HG03442 (cell line): Measurements from ENCODE around the gene SEMA4B.
"Not testable (repeated sequence)": the region's sequence is repeated elsewhere in the genome, so short reads cannot be mapped to it uniquely, and the experiment has no call there.

Experiments
- ATAC-seq: cut with Tn5 transposase; IDR thresholded peaks from one replicate; pipeline ENCODE4 v1.9.1; 2021; ENCODE audit warnings: mild to moderate bottlenecking, moderate library complexity; ENCODE audit not compliant: unreplicated experiment

Gene SEMA4B, protein sequence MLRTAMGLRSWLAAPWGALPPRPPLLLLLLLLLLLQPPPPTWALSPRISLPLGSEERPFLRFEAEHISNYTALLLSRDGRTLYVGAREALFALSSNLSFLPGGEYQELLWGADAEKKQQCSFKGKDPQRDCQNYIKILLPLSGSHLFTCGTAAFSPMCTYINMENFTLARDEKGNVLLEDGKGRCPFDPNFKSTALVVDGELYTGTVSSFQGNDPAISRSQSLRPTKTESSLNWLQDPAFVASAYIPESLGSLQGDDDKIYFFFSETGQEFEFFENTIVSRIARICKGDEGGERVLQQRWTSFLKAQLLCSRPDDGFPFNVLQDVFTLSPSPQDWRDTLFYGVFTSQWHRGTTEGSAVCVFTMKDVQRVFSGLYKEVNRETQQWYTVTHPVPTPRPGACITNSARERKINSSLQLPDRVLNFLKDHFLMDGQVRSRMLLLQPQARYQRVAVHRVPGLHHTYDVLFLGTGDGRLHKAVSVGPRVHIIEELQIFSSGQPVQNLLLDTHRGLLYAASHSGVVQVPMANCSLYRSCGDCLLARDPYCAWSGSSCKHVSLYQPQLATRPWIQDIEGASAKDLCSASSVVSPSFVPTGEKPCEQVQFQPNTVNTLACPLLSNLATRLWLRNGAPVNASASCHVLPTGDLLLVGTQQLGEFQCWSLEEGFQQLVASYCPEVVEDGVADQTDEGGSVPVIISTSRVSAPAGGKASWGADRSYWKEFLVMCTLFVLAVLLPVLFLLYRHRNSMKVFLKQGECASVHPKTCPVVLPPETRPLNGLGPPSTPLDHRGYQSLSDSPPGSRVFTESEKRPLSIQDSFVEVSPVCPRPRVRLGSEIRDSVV

DNA sequence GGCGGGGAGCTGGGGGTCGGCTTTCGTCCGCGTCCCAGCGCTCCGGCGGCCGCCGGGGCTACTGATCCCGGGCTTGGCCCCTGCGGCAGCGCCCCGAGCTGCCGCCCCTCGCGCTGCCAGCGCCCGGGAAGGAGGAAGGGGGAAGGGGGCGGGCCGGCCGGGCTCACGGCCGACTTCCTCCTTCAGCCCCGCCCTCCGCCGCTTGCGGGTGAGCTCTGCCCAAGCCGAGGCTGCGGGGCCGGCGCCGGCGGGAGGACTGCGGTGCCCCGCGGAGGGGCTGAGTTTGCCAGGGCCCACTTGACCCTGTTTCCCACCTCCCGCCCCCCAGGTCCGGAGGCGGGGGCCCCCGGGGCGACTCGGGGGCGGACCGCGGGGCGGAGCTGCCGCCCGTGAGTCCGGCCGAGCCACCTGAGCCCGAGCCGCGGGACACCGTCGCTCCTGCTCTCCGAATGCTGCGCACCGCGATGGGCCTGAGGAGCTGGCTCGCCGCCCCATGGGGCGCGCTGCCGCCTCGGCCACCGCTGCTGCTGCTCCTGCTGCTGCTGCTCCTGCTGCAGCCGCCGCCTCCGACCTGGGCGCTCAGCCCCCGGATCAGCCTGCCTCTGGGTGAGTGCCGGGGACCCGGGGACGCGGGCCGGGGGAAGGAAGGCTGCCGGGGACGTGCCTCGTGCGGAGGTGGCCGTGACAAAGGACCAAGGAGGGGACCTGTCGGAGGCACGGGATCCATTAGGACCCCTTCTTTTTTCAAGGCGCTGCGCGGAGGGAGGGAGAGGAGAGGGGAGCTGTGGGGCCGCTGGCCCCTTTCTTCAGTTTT, at the start of gene SEMA4B:
Gene SEMA4B, plus strand, starts transcription at position 201 of the 814 bp plus-strand sequence. Its CDS starts 249 bp downstream, at position 450.
- peak; percentile 65 for ATAC-seq

DNA sequence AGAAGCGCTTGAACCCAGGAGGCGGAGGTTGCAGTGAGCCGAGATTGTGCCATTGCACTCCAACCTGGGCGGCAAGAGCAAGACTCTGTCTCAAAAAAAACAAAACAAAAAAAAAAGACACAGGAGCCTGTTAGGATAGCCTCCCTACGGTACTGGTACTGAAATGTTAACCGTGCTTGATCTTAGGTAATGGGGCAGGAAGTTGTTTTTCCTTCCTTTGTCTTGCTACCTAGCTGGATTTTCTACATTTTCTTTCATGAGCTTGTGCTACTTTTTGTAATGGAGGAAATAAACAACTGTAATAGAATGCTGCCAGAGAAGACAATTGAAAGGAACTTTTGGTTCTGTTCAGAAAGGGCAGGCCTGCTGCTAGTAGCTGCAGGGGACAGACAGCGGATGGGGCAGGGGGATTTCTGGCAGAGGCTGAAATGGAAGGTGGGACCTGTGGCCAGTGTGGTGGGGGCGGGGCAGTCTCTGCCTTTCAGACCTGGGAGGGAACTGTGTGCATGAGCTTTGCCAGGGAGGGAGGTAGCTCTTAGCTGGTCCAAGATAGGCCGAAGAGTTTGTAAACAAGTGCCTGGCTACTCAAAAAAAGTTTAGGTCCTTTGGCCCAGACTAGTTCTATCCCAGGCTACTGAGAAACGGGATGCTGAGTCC, 49.0 kb upstream of the SEMA4B start:
- ATAC-seq: no peak

DNA sequence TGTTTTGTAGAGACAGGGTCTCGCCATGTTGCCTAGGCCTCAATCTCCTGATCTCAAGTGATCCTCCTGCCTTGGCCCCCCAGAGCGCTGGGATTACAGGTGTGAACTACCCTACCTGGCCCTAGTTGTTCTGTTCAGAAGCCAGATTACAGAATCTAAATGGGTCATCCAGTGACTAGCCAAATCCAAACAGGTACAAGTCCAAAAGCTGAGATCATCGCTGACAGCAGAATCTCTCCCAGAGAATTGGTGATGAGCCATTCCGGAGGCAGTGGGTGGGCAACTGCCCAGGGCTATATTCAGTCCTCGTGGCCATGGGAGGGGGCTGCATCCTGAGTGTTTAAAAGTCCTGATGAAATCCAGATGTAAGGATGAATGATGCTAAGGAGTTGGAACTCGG, 47.5 kb upstream of the SEMA4B start:
- no peak for ATAC-seq

DNA sequence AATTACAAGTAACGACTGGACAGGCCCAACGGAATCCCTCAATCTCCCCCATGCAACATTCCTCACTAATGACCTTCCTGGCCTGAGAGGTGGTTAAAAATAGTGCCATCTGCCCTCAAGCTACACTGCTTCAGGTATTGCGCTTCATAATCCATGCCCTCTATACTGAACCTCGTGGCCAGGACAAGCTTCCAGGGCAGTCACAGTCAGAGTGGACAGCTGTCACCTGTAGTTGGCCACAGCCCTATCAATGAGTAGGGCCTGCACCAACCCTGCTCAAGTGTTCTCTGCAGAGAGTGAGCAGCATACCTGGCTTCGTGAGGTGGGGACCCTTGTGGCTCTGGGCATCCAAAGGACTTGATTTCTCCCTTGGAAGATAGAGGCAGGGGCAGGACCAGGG, 46.9 kb upstream of the SEMA4B start:
- ATAC-seq: no peak

DNA sequence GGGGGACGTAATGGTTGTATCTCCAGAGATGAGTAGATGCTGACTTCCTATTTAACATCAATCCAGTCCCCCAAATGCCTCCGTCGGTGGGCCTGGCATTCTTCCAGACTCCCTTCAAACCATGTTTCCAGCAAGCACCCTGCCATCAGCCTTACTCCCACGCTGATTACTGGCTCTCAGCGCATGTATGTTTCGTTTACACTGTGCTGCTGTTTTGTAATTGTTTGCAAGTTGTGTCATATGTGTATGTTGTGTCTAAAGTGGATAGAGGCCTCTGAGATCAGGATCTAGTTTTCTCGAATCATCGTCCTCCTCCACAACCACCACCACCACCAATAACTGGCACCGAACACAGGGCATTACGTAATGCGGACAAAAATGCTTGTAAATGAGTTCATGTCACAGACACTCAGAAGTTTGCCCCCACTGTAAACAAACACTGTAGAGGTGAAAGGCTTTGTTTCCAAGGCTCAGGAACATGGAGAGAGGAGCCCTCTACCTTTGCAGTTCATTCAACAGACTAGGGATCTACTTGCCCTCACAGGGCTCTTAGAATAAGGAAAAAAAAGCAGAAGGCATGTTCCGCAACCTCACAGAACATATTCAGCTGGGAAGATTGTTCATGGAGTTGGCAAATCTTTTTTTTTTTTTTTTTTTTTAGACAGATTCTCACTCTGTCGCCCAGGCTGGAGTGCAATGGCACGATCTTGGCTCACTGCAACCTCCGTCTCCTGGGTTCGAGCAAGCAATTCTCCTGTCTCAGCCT, 46.1 kb upstream of the SEMA4B start:
- ATAC-seq: no peak

DNA sequence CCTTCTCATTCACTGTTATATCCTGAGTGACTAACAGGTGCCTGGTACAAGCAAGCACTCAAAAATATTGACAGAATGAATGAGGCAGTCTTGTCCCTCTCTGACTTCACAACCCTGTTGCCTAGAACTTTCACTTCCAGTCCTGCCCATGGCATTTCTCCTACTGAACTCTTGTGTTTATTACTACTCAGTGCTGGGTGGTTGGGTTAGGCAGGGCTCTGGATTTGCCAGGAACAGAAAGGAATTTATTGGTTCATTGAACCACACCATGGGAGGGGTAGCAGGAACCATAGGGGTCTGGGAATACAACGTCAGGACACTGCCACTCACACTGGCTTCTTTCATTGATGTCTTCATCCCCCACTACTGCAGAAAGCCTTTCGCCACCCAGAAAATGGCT, 41.9 kb upstream of the SEMA4B start:
- no peak for ATAC-seq

DNA sequence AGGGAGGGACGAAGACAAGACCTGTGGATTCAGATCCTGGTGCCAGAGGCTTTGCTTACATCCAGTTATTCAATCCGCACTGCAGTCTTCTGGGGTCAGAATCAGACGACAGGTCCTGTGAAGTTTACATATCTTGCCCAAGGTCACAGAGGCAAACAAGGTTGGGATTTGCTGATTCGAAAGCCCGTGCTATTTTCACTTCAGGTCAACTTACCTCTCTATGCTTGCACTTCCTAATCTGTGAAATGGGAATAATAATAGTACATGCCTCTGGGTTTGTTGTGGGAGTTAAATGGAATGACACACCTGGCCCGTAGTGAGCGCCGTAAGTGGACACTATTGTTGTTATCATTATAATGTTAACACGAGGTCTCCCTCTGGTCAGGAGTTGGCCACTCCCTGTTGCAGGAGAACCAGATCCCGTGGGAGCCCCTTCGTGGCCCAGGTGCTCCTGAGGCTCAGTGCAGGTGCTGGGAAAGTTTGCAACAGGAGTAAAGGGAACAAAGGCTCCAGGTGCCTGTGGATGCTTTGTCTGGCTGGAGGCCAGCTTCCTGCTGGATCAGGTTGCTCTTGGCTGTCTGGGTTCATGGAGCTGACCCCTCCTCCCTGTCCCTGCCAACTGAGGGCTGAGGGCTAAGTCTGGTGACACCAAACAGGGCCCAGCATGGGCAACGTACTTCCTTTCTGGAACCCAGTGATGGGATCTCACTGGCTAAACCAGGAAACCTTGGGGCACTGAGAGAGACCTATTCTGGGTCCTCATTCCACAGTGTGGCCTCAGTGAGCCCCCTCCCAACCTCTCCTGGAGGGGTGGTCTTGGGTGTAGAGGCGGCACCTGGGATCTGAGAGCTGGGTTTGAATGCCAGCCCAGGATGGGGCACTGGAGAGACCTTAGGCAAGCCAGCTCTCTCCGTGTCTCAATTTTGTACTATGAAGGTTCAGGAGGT, 40.1 kb upstream of the SEMA4B start:
- no peak for ATAC-seq

DNA sequence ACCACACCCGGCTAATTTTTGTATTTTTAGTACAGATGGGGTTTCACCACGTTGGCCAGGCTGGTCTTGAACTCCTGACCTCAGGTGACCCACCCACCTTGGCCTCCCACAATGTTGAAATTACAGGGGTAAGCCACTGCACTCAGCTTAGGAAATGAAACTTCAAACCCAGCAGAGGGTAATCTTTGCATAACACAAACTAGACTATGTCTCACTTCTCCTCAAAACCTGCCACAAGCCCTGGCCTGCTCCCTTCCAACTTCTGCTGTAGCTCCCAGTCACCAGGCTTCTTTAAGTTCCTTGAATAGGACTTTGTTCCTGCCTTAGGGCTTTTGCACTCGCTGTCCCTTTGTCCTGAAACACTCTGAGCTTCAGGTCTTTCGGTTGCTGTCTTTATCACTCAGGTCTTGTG, 39.2 kb upstream of the SEMA4B start:
- ATAC-seq: peak; percentile 70

DNA sequence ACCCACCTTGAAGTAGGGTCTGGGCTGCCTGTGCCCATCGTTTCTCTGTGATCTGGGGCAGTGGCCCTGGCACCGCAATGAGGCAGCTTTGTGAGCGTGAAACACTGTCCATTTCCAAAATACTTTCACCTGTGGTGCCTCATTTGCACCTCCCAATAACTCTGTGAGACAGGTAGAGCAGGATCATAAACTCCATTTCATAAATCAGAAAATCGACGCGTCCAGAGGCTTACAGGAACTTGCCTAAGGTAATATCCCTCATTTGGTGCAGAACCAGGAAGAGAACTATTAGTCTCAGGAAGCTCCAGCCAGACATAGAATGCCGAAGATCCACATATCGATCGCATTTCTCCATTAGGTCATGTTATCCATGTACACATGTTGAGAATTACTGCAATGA, 38.2 kb upstream of the SEMA4B start:
- no peak for ATAC-seq

DNA sequence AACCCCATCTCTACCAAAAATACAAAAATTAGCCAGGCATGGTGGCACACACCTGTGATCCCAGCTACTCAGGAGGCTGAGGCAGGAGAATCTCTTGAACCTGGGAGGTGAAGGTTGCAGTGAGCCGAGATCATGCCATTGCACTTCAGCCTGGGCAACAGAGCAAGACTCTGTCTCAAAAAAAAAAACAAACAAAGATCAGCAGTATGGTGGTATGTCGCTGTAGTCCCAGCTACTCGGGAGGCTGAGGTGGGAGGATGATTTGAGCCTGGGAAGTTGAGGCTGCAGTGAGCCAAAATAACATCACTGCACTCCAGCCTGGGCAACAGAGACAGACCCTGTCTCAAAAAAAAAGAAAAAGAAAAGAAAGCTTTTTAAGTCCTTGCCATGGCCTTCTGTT, 36.9 kb upstream of the SEMA4B start:
- ATAC-seq: not testable (repeated sequence)

DNA sequence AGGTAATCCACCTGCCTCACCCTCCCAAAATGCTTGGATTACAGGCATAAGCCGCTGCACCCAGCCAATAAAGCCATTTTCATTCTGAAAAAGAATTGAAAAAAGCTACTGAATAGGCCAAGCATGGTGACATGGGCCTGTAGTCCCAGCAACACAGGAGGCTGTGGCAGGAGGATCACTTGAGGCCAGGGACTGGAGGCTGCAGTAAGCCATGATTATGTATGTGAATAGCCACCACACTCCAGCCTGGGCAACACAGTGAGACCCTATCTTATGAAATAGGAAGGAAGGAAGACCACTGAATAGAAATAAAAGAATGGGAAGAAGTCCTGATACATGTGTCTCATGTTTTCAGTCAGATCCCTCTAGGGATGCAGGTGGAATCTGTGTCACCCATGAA, 36.0 kb upstream of the SEMA4B start:
- no peak for ATAC-seq

DNA sequence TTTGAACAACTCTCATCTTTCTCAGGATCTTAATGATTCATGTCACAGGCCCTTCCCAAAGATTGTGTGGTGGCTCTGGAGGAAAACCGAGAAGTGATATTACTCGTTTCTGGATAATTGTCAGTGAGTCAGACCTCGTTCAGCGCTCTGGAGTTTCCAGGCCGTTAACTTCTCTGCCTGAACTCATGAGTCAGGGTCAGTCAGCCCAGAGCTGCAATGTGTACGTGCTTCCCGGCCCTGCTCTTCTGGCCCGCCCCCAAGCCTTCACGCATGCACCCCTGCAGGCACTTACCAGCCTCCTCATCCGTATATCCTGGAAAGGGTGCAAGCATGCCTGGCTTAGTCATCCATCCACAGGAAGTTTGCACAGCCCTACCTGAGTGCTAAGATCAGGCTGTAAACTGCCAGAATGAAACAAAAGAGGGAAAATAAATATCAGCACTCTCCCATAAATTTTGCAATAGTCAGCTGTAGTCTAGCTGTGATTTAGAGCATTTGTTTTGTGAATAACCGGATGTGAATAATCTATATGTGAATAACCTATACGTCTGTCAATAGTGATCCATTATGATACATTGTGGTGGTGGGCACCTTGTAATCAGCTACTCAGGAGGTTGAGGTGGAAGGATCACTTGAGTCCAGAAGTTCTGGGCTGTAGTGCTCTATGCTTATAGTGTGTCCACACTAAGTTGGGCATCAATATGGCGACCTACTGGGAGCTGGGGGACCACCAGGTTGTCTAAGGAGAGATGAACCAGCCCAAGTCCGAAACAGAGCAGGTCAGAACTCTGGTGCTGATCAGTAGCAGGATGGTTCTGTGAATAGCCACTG, 35.3 kb upstream of the SEMA4B start:
- ATAC-seq: peak; percentile 59

DNA sequence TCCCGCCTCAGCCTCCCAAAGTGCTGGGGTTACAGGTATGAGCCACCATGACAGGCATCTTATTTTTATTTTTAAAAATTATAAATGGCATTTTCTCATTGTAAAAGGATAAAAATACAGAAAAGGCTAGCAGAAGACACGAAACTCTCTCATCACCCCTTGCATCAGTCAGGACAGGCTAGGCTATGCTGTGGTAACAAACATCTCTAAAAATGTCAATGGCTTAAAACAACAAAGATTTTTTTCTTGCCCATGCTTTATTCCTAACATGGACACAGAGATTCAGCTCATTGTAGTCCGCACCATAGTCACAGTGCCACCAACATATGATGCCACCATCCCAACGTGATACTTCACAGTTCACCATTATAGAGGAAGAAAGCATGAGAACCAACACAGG, 34.0 kb upstream of the SEMA4B start:
- no peak for ATAC-seq

DNA sequence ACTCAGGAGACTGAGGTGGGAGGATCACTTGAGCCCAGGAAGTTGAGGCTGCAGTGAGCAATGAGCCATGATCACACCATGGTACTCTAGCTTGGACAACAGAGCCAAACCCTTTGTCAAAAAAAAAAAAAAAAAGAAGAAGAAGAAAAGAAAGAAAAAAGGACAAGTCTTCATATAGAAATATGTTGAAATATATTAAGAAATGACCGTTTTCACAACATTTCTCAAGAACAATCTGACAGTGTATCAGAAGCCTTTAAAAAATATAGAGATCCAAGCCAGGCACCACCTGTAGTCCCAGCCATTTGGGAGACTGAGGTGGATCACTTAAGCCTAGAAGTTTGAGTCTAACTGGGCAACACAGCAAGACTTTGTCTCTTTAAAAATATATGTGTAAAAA, 29.5 kb upstream of the SEMA4B start:
- ATAC-seq: no peak

DNA sequence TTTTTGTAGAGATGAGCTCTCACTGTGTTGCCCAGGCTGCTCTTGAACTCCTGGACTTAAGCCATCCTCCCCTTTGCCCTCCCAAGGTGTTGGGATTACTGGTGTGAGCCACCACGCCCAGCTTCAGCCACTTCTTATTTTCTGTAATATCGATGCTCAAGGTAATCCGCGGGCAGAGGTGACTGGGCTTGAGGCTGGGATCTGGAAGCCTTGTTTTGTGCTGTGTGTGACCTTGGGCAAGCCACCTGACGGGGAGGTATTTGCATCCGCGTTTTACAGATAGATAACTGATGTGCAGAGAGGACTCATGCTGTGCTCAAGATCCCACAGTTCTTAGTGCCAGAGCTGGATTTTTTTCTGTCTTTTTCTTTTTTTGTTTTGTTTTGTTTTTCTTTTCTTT, 27.8 kb upstream of the SEMA4B start:
- ATAC-seq: no peak

DNA sequence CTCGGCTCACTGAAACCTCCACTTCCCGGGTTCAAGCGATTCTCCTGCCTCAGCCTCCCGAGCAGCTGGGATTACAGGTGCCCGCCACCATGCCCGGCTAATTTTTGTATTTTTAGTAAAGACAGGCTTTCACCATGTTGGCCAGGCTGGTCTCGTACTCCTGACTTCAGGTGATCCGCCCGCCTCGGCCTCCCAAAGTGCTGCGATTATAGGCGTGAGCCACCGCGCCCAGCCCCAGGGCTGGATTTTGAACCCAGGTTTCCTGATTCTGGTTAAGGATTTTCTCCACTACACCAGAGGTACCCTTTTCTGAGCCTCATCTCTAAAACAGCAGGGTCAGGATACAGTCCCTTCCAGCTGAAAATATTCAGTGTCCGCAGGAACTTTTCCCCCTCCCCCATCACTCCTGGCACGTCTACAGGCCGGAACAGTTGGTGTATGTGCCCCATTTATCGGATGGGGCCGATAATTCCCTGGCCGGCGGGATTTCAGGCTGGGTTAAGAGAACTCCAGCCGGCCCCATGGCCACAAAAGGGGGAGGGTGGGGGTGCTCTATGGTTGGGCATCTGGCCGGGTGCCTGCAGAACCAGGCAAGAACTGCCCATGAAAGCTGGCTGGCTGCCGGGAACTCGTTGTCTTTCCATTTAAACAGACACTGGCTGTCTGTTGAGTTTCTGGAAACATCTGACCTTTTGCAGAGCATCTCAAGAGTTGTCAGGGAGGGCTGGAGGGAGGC, 26.8 kb upstream of the SEMA4B start:
- no peak for ATAC-seq

DNA sequence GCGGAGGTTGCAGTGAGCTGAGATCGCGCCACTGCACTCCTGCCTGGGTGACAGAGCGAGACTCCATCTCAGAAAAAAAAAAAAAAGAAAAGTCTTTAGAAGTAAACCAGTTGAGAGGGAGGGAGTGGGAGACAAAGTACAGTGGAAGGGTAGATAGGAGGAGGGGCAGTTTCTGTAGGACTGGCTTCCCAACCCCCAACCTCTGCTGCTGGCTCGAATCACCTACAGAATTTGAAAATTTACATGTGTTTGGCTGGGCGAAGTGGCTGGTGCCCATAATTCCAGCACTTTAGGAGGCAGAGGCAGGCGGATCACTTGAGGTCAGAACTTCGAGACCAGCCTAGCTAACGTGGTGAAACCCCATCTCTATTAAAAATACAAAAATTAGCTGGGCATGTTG, 24.1 kb upstream of the SEMA4B start:
- no peak for ATAC-seq
